Loucy (cell line): ENCODE data around the gene SUPT3H.

ENCODE experiments used
- H2AFZ ChIP-seq: fragments of 200-600 bp; sonication (generic); 2 replicates; pipeline ENCODE4 v1.6.0; 2016; ENCODE audit warnings: antibody characterized with exemption, mild to moderate bottlenecking, low read length, moderate library complexity
- H3F3A ChIP-seq: fragments of 200-600 bp; 2 replicates; pipeline ENCODE4 v1.6.0; 2016; ENCODE audit warnings: antibody characterized with exemption, low read depth, mild to moderate bottlenecking
- H3K27me3 ChIP-seq: fragments of 200-600 bp; sonication (generic); 2 replicates; pipeline ENCODE4 v1.6.1; 2014; ENCODE audit warnings: low read length, mild to moderate bottlenecking; ENCODE audit not compliant: insufficient read depth, poor library complexity, severe bottlenecking
- H3K36me3 ChIP-seq: fragments of 200-600 bp; sonication (generic); 2 replicates; pipeline ENCODE4 v1.6.1; 2016; ENCODE audit warnings: low read length; ENCODE audit not compliant: insufficient read depth
- H3K4me1 ChIP-seq: fragments of 200-600 bp; sonication (generic); 2 replicates; pipeline ENCODE4 v1.5.1; 2014; ENCODE audit warnings: low read length, mild to moderate bottlenecking; ENCODE audit not compliant: insufficient read depth, poor library complexity, severe bottlenecking
- H3K4me2 ChIP-seq: fragments of 200-600 bp; sonication (generic); 2 replicates; pipeline ENCODE4 v1.6.0; 2014; ENCODE audit warnings: antibody characterized with exemption, low read length, low read depth, mild to moderate bottlenecking; ENCODE audit not compliant: poor library complexity, severe bottlenecking
- H3K4me3 ChIP-seq: fragments of 200-600 bp; sonication (generic); 2 replicates; pipeline ENCODE4 v1.5.1; 2014; ENCODE audit warnings: low read length, mild to moderate bottlenecking, mixed read lengths; ENCODE audit not compliant: poor library complexity, severe bottlenecking
- H3K79me2 ChIP-seq: fragments of 200-600 bp; sonication (generic); 2 replicates; pipeline ENCODE4 v1.6.1; 2014; ENCODE audit warnings: low read length; ENCODE audit not compliant: insufficient read depth
- H3K9ac ChIP-seq: fragments of 200-600 bp; sonication (generic); 2 replicates; pipeline ENCODE4 v1.6.0; 2014; ENCODE audit warnings: mild to moderate bottlenecking, low read depth, low read length, moderate library complexity; ENCODE audit not compliant: poor library complexity, severe bottlenecking
- H3K9me2 ChIP-seq: fragments of 200-600 bp; sonication (generic); replicated peaks from 2 replicates; pipeline ENCODE4 v1.6.1; 2016; ENCODE audit warnings: low read depth, low read length, mixed read lengths
- H3K9me3 ChIP-seq: fragments of 200-600 bp; sonication (generic); 2 replicates; pipeline ENCODE4 v1.6.1; 2014; ENCODE audit warnings: mild to moderate bottlenecking, antibody characterized with exemption, low read length, low read depth; ENCODE audit not compliant: insufficient read depth
- H4K20me1 ChIP-seq: fragments of 200-600 bp; sonication (generic); 2 replicates; pipeline ENCODE4 v1.6.0; 2014; ENCODE audit warnings: antibody characterized with exemption, low read length, mild to moderate bottlenecking; ENCODE audit not compliant: insufficient read depth, poor library complexity, severe bottlenecking
- EZH2phosphoT487 ChIP-seq: fragments of 200-600 bp; IDR thresholded peaks from 2 replicates; pipeline ENCODE4 v1.6.1; 2018; ENCODE audit warnings: antibody characterized with exemption, mild to moderate bottlenecking, moderate library complexity, borderline replicate concordance
- TF ChIP-seq, protein P1 (sequence below): fragments of 200-600 bp; sonication (generic); conservative IDR thresholded peaks from 2 replicates; pipeline ENCODE4 v1.5.1; 2014; ENCODE audit warnings: mild to moderate bottlenecking, antibody characterized with exemption, low read length

Gene SUPT3H

DNA sequence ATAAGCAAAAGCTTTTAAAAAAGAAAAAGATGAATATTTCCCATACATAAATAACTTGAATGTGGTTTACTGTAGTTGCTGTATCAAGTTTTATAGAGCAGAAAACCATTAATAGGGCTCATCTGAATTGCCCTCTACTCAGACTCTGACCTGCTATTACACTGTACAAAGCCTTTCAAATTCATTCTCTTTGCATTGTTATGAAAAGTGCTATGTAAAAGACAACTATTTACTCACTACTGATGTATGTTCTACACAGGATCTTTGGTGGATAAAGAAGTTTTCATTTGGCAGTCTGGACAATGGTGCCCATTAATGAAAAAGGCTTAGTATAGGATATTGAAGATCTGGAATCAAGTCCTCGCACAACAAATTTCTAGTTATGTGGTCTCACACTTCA, 248.7 kb downstream of the SUPT3H start:
- Histone ChIP-seq H3K36me3 (no peaks in the 10 kb centered on the region), H3K27me3 (no peaks in the 10 kb centered on the region), H3K9me2 (no peaks in the 10 kb centered on the region), H3K9me3 (no peaks in the 10 kb centered on the region), H3K9ac (no peak overlapping the region), H3K79me2 (no peaks in the 10 kb centered on the region; the same call in 1 of the 2 replicates), H3K4me2 (no peak overlapping the region), H4K20me1 (no peaks in the 10 kb centered on the region), H2AFZ (no peak overlapping the region), H3K4me3 (no peak overlapping the region), H3F3A (no peaks in the 10 kb centered on the region), H3K4me1 (peaks cover 16% of the 10 kb centered on the region)
- TF ChIP-seq, protein P1, sequence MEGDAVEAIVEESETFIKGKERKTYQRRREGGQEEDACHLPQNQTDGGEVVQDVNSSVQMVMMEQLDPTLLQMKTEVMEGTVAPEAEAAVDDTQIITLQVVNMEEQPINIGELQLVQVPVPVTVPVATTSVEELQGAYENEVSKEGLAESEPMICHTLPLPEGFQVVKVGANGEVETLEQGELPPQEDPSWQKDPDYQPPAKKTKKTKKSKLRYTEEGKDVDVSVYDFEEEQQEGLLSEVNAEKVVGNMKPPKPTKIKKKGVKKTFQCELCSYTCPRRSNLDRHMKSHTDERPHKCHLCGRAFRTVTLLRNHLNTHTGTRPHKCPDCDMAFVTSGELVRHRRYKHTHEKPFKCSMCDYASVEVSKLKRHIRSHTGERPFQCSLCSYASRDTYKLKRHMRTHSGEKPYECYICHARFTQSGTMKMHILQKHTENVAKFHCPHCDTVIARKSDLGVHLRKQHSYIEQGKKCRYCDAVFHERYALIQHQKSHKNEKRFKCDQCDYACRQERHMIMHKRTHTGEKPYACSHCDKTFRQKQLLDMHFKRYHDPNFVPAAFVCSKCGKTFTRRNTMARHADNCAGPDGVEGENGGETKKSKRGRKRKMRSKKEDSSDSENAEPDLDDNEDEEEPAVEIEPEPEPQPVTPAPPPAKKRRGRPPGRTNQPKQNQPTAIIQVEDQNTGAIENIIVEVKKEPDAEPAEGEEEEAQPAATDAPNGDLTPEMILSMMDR: no peak
- no peak for TF ChIP-seq EZH2phosphoT487

DNA sequence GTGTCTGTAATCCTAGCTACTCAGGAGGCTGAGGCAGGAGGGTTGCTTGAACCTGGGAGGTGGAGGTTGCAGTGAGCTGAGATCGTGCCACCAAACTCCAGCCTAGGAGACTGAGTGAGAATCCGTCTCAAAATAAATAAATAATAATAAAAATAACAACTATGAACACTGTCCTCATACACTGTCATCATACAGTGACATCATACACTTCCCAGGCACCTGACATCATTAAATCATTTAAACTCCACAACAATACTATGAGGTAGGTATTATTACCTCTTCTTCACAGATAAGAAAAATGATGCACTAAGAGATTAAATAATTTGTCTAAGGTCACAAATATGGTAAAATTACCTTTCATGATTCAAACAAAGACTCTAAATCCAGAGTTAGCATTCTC, 250.5 kb downstream of the SUPT3H start:
- H3F3A ChIP-seq: no peaks in the 10 kb centered on the region
- H3K79me2 ChIP-seq: no peaks in the 10 kb centered on the region; the same call in 1 of the 2 replicates
- no peaks in the 10 kb centered on the region for H3K9me3 ChIP-seq
- no peak overlapping the region for H3K9ac ChIP-seq
- H2AFZ ChIP-seq: no peak overlapping the region
- H3K4me3 ChIP-seq: no peak overlapping the region
- H3K9me2 ChIP-seq: no peaks in the 10 kb centered on the region
- no peaks in the 10 kb centered on the region for H4K20me1 ChIP-seq
- TF ChIP-seq, protein P1: no peak
- no peaks in the 10 kb centered on the region for H3K27me3 ChIP-seq
- H3K36me3 ChIP-seq: no peaks in the 10 kb centered on the region
- no peak overlapping the region for H3K4me2 ChIP-seq
- peaks cover 4% of the 10 kb centered on the region for H3K4me1 ChIP-seq

DNA sequence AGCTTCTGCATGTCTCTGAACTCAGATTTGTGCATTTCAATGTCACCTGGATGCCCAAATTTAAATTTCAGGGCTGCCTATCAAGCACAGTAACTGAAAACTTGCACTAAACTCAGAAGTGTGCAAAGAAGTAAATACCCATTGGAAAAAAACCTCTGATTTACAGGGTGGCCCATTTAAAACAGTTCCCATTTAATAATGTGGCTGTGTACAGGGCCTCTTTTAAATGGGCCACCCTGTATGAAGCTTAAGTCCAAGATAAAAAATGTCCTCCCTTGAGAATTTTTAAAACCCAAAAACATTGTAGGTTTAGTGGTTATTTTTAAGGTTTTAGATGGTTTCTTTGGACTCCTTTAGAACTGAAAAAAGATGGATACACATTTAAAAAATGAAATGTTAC, 251.7 kb downstream of the SUPT3H start:
- no peaks in the 10 kb centered on the region for H3F3A ChIP-seq
- no peak overlapping the region for H3K4me3 ChIP-seq
- H3K9ac ChIP-seq: no peak overlapping the region
- H3K9me3 ChIP-seq: no peaks in the 10 kb centered on the region
- TF ChIP-seq, protein P1: no peak
- TF ChIP-seq EZH2phosphoT487: no peak
- peaks cover 4% of the 10 kb centered on the region for H3K4me1 ChIP-seq
- H4K20me1 ChIP-seq: no peaks in the 10 kb centered on the region
- no peaks in the 10 kb centered on the region; the same call in 1 of the 2 replicates for H3K79me2 ChIP-seq
- H2AFZ ChIP-seq: no peak overlapping the region
- no peaks in the 10 kb centered on the region for H3K9me2 ChIP-seq
- H3K36me3 ChIP-seq: no peaks in the 10 kb centered on the region
- H3K4me2 ChIP-seq: no peak overlapping the region
- no peaks in the 10 kb centered on the region for H3K27me3 ChIP-seq
